SJSA1 (cell line): Measurements from ENCODE around the gene MTCP1. TPM values are rescaled to one million over a fixed set of nuclear protein-coding genes. Genes with fewer than 3 reads are reported as not detected.

Source experiments
- DNase-seq, 2 experiments: peaks; one replicate each; pipeline ENCODE4 v3.0.0-alpha.2; 2015 to 2020; ENCODE audit warnings: low spot score in 2 of 2, low read depth in 1 of 2
- H3K27ac ChIP-seq: fragments of 250-450 bp; sonication (Bioruptor Pico); 2 replicates; pipeline ENCODE4 v1.5.1; 2020; ENCODE audit warnings: mild to moderate bottlenecking, moderate library complexity
- H3K27me3 ChIP-seq: fragments of 250-450 bp; sonication (Bioruptor Pico); replicated peaks from 2 replicates; pipeline ENCODE4 v1.5.1; 2020; ENCODE audit warnings: mild to moderate bottlenecking, moderate library complexity
- H3K36me3 ChIP-seq: fragments of 250-450 bp; sonication (Bioruptor Pico); 2 replicates; pipeline ENCODE4 v1.5.1; 2020; ENCODE audit warnings: mild to moderate bottlenecking
- H3K4me1 ChIP-seq: fragments of 250-450 bp; sonication (Bioruptor Pico); replicated peaks from 2 replicates; pipeline ENCODE4 v1.6.1; 2021; ENCODE audit warnings: mild to moderate bottlenecking
- H3K4me3 ChIP-seq: fragments of 250-450 bp; sonication (Bioruptor Pico); 2 replicates; pipeline ENCODE4 v1.5.1; 2020; ENCODE audit warnings: mild to moderate bottlenecking
- H3K9me3 ChIP-seq: fragments of 250-450 bp; sonication (Bioruptor Pico); replicated peaks from 2 replicates; pipeline ENCODE4 v1.5.1; 2020; ENCODE audit warnings: mild to moderate bottlenecking
- total RNA-seq: library from RNA; depleted of rRNA; stranded (reverse); fragments of >200 nt; shearing (Covaris generic); gene quantifications from 2 replicates; pipeline ENCODE4 v1.2.3, GENCODE V29; 2014; rRNA removed

Gene MTCP1
- 2.0 and 2.1 TPM in 2 replicates for total RNA-seq

DNA sequence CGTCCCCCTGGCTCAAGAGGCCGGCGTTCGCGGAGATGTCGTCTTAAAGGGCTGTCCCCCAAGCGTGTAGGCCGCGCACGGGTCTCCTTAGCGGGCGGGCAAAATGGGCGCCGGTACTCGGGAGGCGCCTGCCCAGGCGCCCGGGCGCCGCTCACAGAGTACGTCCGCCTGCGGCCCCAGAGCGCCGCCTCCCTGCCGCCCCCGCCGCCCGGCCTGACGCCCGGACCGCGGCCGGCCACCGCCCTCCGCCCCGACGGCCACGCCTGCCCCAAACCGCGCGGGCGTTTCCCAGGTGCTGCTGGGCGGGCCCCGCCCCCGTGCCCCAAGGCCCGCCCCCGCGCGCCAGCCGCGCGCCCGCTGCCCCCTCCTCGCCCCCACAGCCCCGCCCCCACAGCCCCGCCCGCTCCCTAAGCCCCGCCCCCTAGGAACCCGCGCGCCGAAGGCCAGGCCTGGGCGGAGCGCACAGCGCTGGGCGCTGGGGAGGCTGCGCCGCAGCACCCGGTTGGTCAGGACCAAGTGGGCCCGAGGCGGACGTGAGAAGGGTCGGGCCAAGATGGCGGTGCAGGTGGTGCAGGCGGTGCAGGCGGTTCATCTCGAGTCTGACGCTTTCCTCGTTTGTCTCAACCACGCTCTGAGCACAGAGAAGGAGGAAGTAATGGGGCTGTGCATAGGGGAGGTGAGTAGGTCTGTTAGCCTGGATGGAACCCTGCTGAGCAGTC lies at the start of gene MTCP1, which contains the start of the genes BRCC3 and CMC4:
Gene MTCP1, minus strand, starts transcription at position 162 of the 719 bp plus-strand sequence. CDS start 5,126 bp downstream, outside the sequence.
Gene BRCC3, plus strand, starts transcription at position 534 of the 719 bp plus-strand sequence. Its CDS starts 20 bp downstream, at position 554.
Gene CMC4, minus strand, starts transcription at position 162 of the 719 bp plus-strand sequence. CDS start 7,113 bp downstream, outside the sequence.
- Histone ChIP-seq H3K4me3 (peak within 1 kb of the TSS; percentile 72), H3K36me3 (peaks cover 9% of the 10 kb centered on the region; the same call in 1 of the 2 replicates), H3K9me3 (no peaks in the 10 kb centered on the region), H3K27ac (peak within 1 kb of the TSS; percentile 95), H3K4me1 (peaks cover 14% of the 10 kb centered on the region), H3K27me3 (no peaks in the 10 kb centered on the region)
- DNase-seq: peak; percentile 63 to 76

DNA sequence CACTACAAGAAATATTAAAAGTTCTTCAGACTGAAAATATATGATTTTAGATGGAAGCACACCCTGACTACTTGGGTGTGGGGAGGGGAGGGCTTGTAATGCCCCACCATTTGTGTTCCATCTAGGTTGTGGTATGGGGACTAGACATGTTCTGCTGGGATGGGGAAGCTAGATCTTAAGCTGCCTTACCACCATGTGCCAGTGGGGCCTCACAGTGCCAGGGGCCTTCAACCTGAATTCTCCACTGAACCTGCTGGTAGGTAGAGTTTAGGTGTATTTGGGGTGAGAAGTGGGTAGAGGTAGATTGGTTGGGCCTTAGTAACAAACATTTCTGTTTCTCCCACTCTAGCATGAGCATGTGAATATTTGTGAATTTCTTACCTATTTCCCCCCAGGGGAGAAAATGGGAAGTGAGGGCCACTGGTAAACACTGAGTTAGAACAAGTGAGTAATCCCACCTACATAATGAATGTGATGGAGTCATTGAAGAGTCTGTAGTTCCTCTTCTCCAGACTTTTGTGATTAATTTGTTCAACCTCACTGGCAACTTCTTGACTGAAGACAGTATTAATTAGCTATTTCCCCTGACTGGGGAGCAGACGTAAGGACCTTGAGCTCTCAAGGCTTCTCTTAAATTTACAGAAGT lies 44.4 kb upstream of the MTCP1 start:
- no peak overlapping the region for H3K4me3 ChIP-seq

GRCh38 chrX:155113097-155113496 lies 42.2 kb upstream of the MTCP1 start:
- Histone ChIP-seq H3K27me3 (no peaks in the 10 kb centered on the region), H3K9me3 (no peaks in the 10 kb centered on the region), H3K4me1 (no peaks in the 10 kb centered on the region), H3K4me3 (no peak overlapping the region), H3K36me3 (0 out of 2 replicates have a peak, but pooled peaks cover 5% of the 10 kb centered on the region), H3K27ac (no peak overlapping the region)
- no peak for DNase-seq

More for the DNA sequence above, 44.4 kb upstream of the MTCP1 start:
- Histone ChIP-seq H3K4me1 (no peaks in the 10 kb centered on the region), H3K9me3 (no peaks in the 10 kb centered on the region), H3K36me3 (0 out of 2 replicates have a peak, but pooled peaks cover 3% of the 10 kb centered on the region), H3K27ac (no peak overlapping the region), H3K27me3 (no peaks in the 10 kb centered on the region)
- DNase-seq: no peak

DNA sequence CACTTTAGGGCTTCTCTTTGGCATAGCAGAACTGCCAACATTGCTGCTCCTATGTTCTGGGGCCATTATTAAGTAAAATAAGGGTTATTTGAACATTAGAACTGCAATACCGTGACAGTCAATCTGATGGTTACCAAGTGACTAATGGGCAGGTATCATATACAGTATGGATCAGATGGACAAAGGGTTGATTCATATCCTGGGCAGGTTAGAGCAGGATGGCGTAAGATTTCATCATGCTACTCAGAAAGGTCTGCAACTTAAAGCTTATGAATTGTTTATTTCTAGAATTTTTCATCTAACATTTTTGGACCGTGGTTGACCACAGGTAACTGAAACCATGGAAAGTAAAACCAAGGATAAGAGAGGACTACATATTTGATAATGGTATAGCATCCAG lies 41.2 kb upstream of the MTCP1 start:
- H3K4me3 ChIP-seq: no peak overlapping the region
- 0 out of 2 replicates have a peak, but pooled peaks cover 5% of the 10 kb centered on the region for H3K36me3 ChIP-seq
- H3K4me1 ChIP-seq: no peaks in the 10 kb centered on the region
- no peak for DNase-seq
- no peaks in the 10 kb centered on the region for H3K27me3 ChIP-seq
- H3K9me3 ChIP-seq: no peaks in the 10 kb centered on the region
- H3K27ac ChIP-seq: no peak overlapping the region

DNA sequence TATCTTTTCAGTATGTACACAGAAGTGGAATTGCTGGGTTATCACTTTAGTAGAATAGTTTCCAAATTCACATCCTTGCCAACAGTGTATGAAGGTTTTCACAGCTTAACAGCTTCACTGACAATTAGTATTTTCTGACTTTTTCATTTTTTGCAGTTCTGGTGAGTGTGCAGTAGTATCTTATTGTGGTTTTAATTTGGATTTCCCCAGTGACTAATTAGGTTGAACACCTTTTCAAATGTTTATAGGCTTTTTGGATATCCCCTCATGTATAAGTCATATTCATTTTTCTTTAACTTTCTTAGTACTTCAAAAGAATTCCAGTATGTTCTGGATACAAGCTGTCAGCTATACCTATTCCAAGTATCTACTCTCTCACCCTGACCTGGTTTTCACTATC lies 37.5 kb upstream of the MTCP1 start:
- Histone ChIP-seq H3K4me3 (no peak overlapping the region), H3K4me1 (no peaks in the 10 kb centered on the region), H3K27ac (no peak overlapping the region), H3K36me3 (0 out of 2 replicates have a peak, but pooled peaks cover 5% of the 10 kb centered on the region), H3K9me3 (no peaks in the 10 kb centered on the region), H3K27me3 (no peaks in the 10 kb centered on the region)
- DNase-seq: no peak

GRCh38 chrX:155105919-155106318 lies 35.0 kb upstream of the MTCP1 start:
- Histone ChIP-seq H3K9me3 (no peaks in the 10 kb centered on the region), H3K4me1 (no peaks in the 10 kb centered on the region)

GRCh38 chrX:155094468-155095061 lies 23.6 kb upstream of the MTCP1 start:
- no peaks in the 10 kb centered on the region for H3K4me1 ChIP-seq
- H3K27ac ChIP-seq: no peak overlapping the region
- DNase-seq: peak in 1 of 2 experiments; percentile 2
- peaks cover 9% of the 10 kb centered on the region; the same call in 1 of the 2 replicates for H3K36me3 ChIP-seq
- H3K27me3 ChIP-seq: no peaks in the 10 kb centered on the region
- H3K9me3 ChIP-seq: no peaks in the 10 kb centered on the region
- H3K4me3 ChIP-seq: no peak overlapping the region

More at GRCh38 chrX:155105919-155106318, 35.0 kb upstream of the MTCP1 start:
- Histone ChIP-seq H3K27ac (no peak overlapping the region), H3K27me3 (no peaks in the 10 kb centered on the region), H3K36me3 (0 out of 2 replicates have a peak, but pooled peaks cover 3% of the 10 kb centered on the region), H3K4me3 (no peak overlapping the region)
- DNase-seq: no peak

- H3K4me1 ChIP-seq: no peaks in the 10 kb centered on the region
- no peak for DNase-seq
- no peak overlapping the region for H3K27ac ChIP-seq
- no peaks in the 10 kb centered on the region for H3K27me3 ChIP-seq
- no peaks in the 10 kb centered on the region for H3K9me3 ChIP-seq
- no peaks in the 10 kb centered on the region for H3K36me3 ChIP-seq
- H3K4me3 ChIP-seq: no peak overlapping the region
Measured at GRCh38 chrX:155086961-155087735, 16.2 kb upstream of the MTCP1 start.

DNA sequence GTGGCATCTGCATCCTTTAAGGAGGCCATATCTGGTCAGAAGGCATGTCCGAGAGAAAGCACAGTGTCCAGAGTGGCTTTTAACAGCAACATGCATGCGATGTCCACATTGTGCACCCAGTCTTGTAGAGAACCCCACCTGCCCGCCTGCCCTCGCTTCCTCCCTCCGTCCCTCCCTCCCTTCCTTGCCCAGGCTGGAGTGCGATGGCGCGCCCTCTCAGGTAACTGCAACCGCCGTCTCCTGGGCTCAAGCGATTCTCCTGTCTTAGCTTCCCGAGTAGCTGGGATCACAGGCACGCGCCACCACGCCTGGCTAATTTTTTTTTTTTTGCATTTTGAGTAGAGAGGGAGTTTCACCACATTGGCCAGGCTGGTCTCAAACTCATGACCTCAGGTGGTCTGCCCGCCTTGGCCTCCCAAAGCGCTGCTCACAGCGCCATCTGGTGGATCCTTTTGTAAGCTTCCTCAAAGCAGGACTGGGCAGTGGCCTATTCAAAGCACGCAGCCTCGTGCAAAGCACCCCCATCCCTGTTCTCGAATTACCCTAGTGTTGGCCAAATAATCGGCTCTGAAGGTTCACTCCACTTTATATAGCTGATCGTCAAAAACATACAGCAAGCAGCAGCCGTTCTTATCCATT lies 15.4 kb upstream of the MTCP1 start:
- DNase-seq: peak in 1 of 2 experiments; percentile 46
- H3K27ac ChIP-seq: no peak overlapping the region
- H3K4me1 ChIP-seq: no peaks in the 10 kb centered on the region
- H3K4me3 ChIP-seq: no peak overlapping the region
- H3K36me3 ChIP-seq: no peaks in the 10 kb centered on the region
- no peaks in the 10 kb centered on the region for H3K9me3 ChIP-seq
- no peaks in the 10 kb centered on the region for H3K27me3 ChIP-seq

- no peaks in the 10 kb centered on the region for H3K27me3 ChIP-seq
- H3K36me3 ChIP-seq: peaks cover 9% of the 10 kb centered on the region; the same call in 1 of the 2 replicates
- H3K4me3 ChIP-seq: peak overlapping the region; percentile 72
- peaks cover 14% of the 10 kb centered on the region for H3K4me1 ChIP-seq
- no peaks in the 10 kb centered on the region for H3K9me3 ChIP-seq
- no peak overlapping the region for H3K27ac ChIP-seq
- DNase-seq: no peak
Measured at GRCh38 chrX:155071694-155072280, 851 bp upstream of the MTCP1 start.

- Histone ChIP-seq H3K27ac (peak overlapping the region; percentile 95), H3K4me1 (peaks cover 20% of the 10 kb centered on the region), H3K9me3 (no peaks in the 10 kb centered on the region), H3K4me3 (peak overlapping the region; percentile 72), H3K27me3 (no peaks in the 10 kb centered on the region), H3K36me3 (peaks cover 9% of the 10 kb centered on the region; the same call in 1 of the 2 replicates)
- DNase-seq: no peak
Measured at GRCh38 chrX:155070663-155070974, 317 bp downstream of the MTCP1 start.

- Histone ChIP-seq H3K9me3 (no peaks in the 10 kb centered on the region), H3K4me1 (peaks cover 25% of the 10 kb centered on the region), H3K27ac (peak overlapping the region; percentile 95), H3K27me3 (no peaks in the 10 kb centered on the region), H3K4me3 (peak overlapping the region; percentile 72), H3K36me3 (peaks cover 6% of the 10 kb centered on the region; the same call in 1 of the 2 replicates)
- peak in 1 of 2 experiments; percentile 2 for DNase-seq
Measured at GRCh38 chrX:155070038-155070437, 898 bp downstream of the MTCP1 start.
